PC-9 (cell line): Measurements from ENCODE around the gene ARRDC1. TPM values are rescaled to one million over a fixed set of nuclear protein-coding genes. Genes with fewer than 3 reads are reported as not detected.

ENCODE experiments used
- BruUV-seq: library from RNA; stranded (reverse); fragments of 400-500 nt; replicated peaks from 2 replicates; lab custom pipeline; 2021; lab: Mats Ljungman, UMichigan
- CTCF ChIA-PET: fragments of 300-600 bp; sonication (Branson Sonifier 250); formaldehyde crosslinking; loops from one replicate; lab custom pipeline; 2022; ENCODE audit warnings: antibody characterized with exemption; lab: Charles Lee
- POLR2A ChIA-PET: fragments of 300-600 bp; sonication (Branson Sonifier 250); formaldehyde crosslinking; loops from one replicate; lab custom pipeline; 2022; ENCODE audit warnings: antibody characterized with exemption; ENCODE audit not compliant: unreplicated experiment; lab: Charles Lee
- DNase-seq, 2 experiments: peaks; one replicate each; pipeline versions ENCODE4 v3.0.0 to v3.0.0-alpha.2; 2015 to 2022; ENCODE audit warnings: mixed read lengths in 1 of 2
- H2AFZ ChIP-seq: fragments of 200-600 bp; sonication (generic); 2 replicates; pipeline ENCODE4 v1.8.1; 2017; ENCODE audit warnings: antibody characterized with exemption
- H3F3A ChIP-seq: fragments of 200-600 bp; sonication (generic); 2 replicates; pipeline ENCODE4 v1.8.1; 2017; ENCODE audit warnings: antibody characterized with exemption, mild to moderate bottlenecking, low read depth; ENCODE audit not compliant: insufficient read depth
- H3K27ac ChIP-seq: fragments of 200-600 bp; sonication (generic); 2 replicates; pipeline ENCODE4 v1.6.1; 2016; ENCODE audit warnings: mixed run types
- H3K27me3 ChIP-seq: fragments of 200-600 bp; sonication (generic); 2 replicates; pipeline ENCODE4 v1.6.1; 2016; ENCODE audit warnings: low read depth, mixed run types; ENCODE audit not compliant: insufficient read depth
- H3K36me3 ChIP-seq: fragments of 200-600 bp; sonication (generic); 2 replicates; pipeline ENCODE4 v1.6.1; 2016; ENCODE audit warnings: low read depth, mixed run types
- H3K4me1 ChIP-seq: fragments of 200-600 bp; sonication (generic); replicated peaks from 2 replicates; pipeline ENCODE4 v1.6.1; 2016; ENCODE audit warnings: mixed run types; ENCODE audit not compliant: insufficient read depth
- H3K4me2 ChIP-seq: fragments of 200-600 bp; sonication (generic); 2 replicates; pipeline ENCODE4 v1.6.1; 2017; ENCODE audit warnings: mixed run types
- H3K4me3 ChIP-seq: fragments of 200-600 bp; sonication (generic); 2 replicates; pipeline ENCODE4 v1.6.1; 2016; ENCODE audit warnings: mixed run types
- H3K79me2 ChIP-seq: fragments of 200-600 bp; sonication (generic); 2 replicates; pipeline ENCODE4 v1.6.1; 2017; ENCODE audit warnings: low read depth, mixed run types
- H3K9me2 ChIP-seq: fragments of 200-600 bp; sonication (generic); 2 replicates; pipeline ENCODE4 v1.8.1; 2017; ENCODE audit warnings: mild to moderate bottlenecking; ENCODE audit not compliant: insufficient read depth
- H3K9me3 ChIP-seq: fragments of 200-600 bp; sonication (generic); 2 replicates; pipeline ENCODE4 v1.8.1; 2016; ENCODE audit warnings: low read depth; ENCODE audit not compliant: insufficient read depth
- H4K20me1 ChIP-seq: fragments of 200-600 bp; sonication (generic); 2 replicates; pipeline ENCODE4 v1.8.1; 2017; ENCODE audit not compliant: insufficient read depth
- EZH2 ChIP-seq: fragments of 200-600 bp; sonication (generic); IDR thresholded peaks from 2 replicates; pipeline ENCODE4 v1.8.0; 2017; ENCODE audit warnings: antibody characterized with exemption, low read depth
- intact Hi-C: fragments of 100-400 bp; cut with micrococcal nuclease; formaldehyde crosslinking; loops from one replicate; pipeline ENCODE4 v1.10.0; 2022; ENCODE audit not compliant: unreplicated experiment
- total RNA-seq: library from RNA; stranded (reverse); gene quantifications from 2 replicates; pipeline ENCODE4 v1.2.3, GENCODE V29; 2021
- TF ChIP-seq, protein P1 (sequence below): fragments of 200-600 bp; sonication (generic); conservative IDR thresholded peaks from 2 replicates; pipeline ENCODE4 v1.6.1; 2017; ENCODE audit warnings: mixed run types, antibody characterized with exemption, mild to moderate bottlenecking, moderate library complexity

ARRDC1 gene
- total RNA-seq, 1 experiment from 2014 or later = 127 TPM

DNA sequence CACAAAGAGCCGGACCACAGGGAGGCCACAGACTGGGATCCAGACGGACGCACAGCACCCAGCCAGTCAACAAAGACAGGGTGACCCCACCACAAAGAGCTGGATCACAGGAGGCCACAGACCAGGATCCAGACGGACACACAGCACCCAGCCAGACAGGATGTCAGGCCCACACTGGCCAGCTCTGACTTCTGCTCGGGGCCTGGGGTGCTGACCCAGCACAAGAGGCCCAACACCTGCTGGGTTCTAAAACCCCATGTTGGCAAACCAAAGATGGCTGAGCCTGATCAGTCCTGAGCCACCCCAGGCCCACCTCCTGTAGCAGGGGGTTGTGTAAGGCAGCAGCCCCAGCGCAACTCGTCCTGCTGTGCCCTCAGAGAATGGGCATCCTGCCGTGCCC lies 21.5 kb upstream of the ARRDC1 start:
- ChIA-PET CTCF (interaction anchor here (0.5 kb wide), 1 partner anchor 161 kb away, joined by 9 read pairs; the partner anchor contains the start of genes EXD3 and NOXA1), POLR2A (no interaction called here)
- TF ChIP-seq, protein P1, sequence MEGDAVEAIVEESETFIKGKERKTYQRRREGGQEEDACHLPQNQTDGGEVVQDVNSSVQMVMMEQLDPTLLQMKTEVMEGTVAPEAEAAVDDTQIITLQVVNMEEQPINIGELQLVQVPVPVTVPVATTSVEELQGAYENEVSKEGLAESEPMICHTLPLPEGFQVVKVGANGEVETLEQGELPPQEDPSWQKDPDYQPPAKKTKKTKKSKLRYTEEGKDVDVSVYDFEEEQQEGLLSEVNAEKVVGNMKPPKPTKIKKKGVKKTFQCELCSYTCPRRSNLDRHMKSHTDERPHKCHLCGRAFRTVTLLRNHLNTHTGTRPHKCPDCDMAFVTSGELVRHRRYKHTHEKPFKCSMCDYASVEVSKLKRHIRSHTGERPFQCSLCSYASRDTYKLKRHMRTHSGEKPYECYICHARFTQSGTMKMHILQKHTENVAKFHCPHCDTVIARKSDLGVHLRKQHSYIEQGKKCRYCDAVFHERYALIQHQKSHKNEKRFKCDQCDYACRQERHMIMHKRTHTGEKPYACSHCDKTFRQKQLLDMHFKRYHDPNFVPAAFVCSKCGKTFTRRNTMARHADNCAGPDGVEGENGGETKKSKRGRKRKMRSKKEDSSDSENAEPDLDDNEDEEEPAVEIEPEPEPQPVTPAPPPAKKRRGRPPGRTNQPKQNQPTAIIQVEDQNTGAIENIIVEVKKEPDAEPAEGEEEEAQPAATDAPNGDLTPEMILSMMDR = no peak
- no peak for TF ChIP-seq EZH2
- Histone ChIP-seq H3K36me3 (peaks cover 12% of the 10 kb centered on the region; the same call in 1 of the 2 replicates), H2AFZ (no peak overlapping the region), H3K79me2 (peaks cover 10% of the 10 kb centered on the region), H4K20me1 (peaks cover 6% of the 10 kb centered on the region; the same call in 1 of the 2 replicates), H3K27ac (no peak overlapping the region), H3K9me2 (no peaks in the 10 kb centered on the region), H3K27me3 (no peaks in the 10 kb centered on the region), H3K4me1 (peaks cover 7% of the 10 kb centered on the region), H3K4me2 (no peak overlapping the region), H3K4me3 (no peak overlapping the region), H3K9me3 (no peaks in the 10 kb centered on the region), H3F3A (peaks cover 23% of the 10 kb centered on the region; the same call in 1 of the 2 replicates)
- BruUV-seq = no TSS peak
- no peak for DNase-seq
- intact Hi-C loops = loop anchor here (2.0 kb wide), 1 partner anchor 89 kb away; no protein-coding TSS in a partner anchor

DNA sequence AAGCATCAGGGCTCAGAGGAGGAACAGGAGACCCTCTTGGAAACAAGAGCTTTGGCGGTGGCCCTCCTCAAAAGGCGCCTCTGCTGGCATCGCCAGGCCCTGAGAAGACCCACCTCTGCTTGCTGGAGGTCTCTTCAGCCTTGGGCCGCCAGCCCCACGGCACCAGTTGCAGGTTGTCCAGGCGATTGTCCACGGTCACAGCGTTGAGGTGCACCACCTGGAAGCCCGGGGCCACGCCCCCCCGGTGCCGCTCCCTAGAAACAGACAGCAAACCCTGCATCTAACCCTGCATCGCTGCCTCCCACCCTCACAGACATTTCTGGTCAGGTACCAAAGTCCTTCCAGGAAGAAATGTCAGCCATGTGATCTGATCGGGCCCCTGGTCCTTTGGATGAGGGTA lies 18.6 kb upstream of the ARRDC1 start:
- CTCF ChIA-PET = interaction anchor here (0.6 kb wide), 1 partner anchor 904 kb away, joined by 4 read pairs; no protein-coding TSS in a partner anchor
- no peak overlapping the region for H3K27ac ChIP-seq

GRCh38 chr9:137588311-137588710 lies 17.2 kb upstream of the ARRDC1 start:
- peaks cover 18% of the 10 kb centered on the region for H3K79me2 ChIP-seq
- intact Hi-C loops = no loop called here
- CTCF ChIA-PET = interaction anchor here (0.8 kb wide), 1 partner anchor 30 kb away, joined by 3 read pairs; the partner anchor contains the start of gene EHMT1
- POLR2A ChIA-PET = interaction anchor here (0.5 to 0.6 kb wide), 3 partner anchors 19 to 365 kb away, joined by 3 to 17 read pairs (median 3); partner anchors contain the start of gene NRARP
- peak overlapping the region; percentile 91 for H3K4me2 ChIP-seq
- H3K4me1 ChIP-seq = peaks cover 13% of the 10 kb centered on the region
- no peak overlapping the region for H3K27ac ChIP-seq
- DNase-seq = no peak
- no peak overlapping the region for H2AFZ ChIP-seq
- peaks cover 8% of the 10 kb centered on the region; the same call in 1 of the 2 replicates for H3K36me3 ChIP-seq
- TF ChIP-seq, protein P1 = no peak
- no peak for TF ChIP-seq EZH2
- H3K9me2 ChIP-seq = no peaks in the 10 kb centered on the region
- H3K9me3 ChIP-seq = no peaks in the 10 kb centered on the region
- BruUV-seq = no TSS peak
- no peaks in the 10 kb centered on the region for H3K27me3 ChIP-seq
- peaks cover 6% of the 10 kb centered on the region; the same call in 1 of the 2 replicates for H3F3A ChIP-seq
- peaks cover 12% of the 10 kb centered on the region for H4K20me1 ChIP-seq
- no peak overlapping the region for H3K4me3 ChIP-seq

More for the DNA sequence above, 18.6 kb upstream of the ARRDC1 start:
- H3K4me3 ChIP-seq = no peak overlapping the region
- peaks cover 11% of the 10 kb centered on the region; the same call in 1 of the 2 replicates for H3K36me3 ChIP-seq
- no peak overlapping the region for H3K4me2 ChIP-seq
- peaks cover 18% of the 10 kb centered on the region for H3K79me2 ChIP-seq
- H3K9me2 ChIP-seq = no peaks in the 10 kb centered on the region
- H3F3A ChIP-seq = peaks cover 17% of the 10 kb centered on the region; the same call in 1 of the 2 replicates
- no peaks in the 10 kb centered on the region for H3K27me3 ChIP-seq
- no peak for DNase-seq
- POLR2A ChIA-PET = no interaction called here
- intact Hi-C loops = no loop called here
- H3K9me3 ChIP-seq = no peaks in the 10 kb centered on the region
- BruUV-seq = no TSS peak
- H3K4me1 ChIP-seq = peaks cover 13% of the 10 kb centered on the region
- peaks cover 12% of the 10 kb centered on the region for H4K20me1 ChIP-seq
- H2AFZ ChIP-seq = no peak overlapping the region
- TF ChIP-seq EZH2 = no peak
- TF ChIP-seq, protein P1 = no peak
